Endodermal cell (in vitro differentiated cells): ENCODE measurements around the gene ZNF672. TPM values are rescaled to one million over a fixed set of nuclear protein-coding genes. Genes with fewer than 3 reads are reported as not detected.

Source experiments
- DNase-seq: peaks from one replicate; pipeline ENCODE4 v3.0.0-alpha.2; 2017
- H3K27ac ChIP-seq: 2 replicates; pipeline ENCODE4 v1.5.1; 2013; ENCODE audit warnings: mild to moderate bottlenecking, low read depth, low read length, moderate library complexity
- H3K27me3 ChIP-seq: 2 replicates; pipeline ENCODE4 v1.6.1; 2013; ENCODE audit warnings: mild to moderate bottlenecking, low read length, moderate library complexity; ENCODE audit not compliant: insufficient read depth, control insufficient read depth, poor library complexity, severe bottlenecking
- H3K36me3 ChIP-seq: 2 replicates; pipeline ENCODE4 v1.7.0; 2013; ENCODE audit warnings: mild to moderate bottlenecking, low read length, moderate library complexity; ENCODE audit not compliant: control insufficient read depth, insufficient read depth
- H3K4me1 ChIP-seq: one replicate; pipeline ENCODE4 v1.7.0; 2013; ENCODE audit warnings: low read length; ENCODE audit not compliant: control insufficient read depth, insufficient read depth
- H3K4me3 ChIP-seq: 2 replicates; pipeline ENCODE4 v1.5.1; 2013; ENCODE audit warnings: mild to moderate bottlenecking, low read length, moderate library complexity
- H3K9ac ChIP-seq: 2 replicates; pipeline ENCODE4 v1.6.1; 2013; ENCODE audit warnings: mild to moderate bottlenecking, low read length, moderate library complexity; ENCODE audit not compliant: poor library complexity, severe bottlenecking; ENCODE audit errors: extremely low read depth
- H3K9me3 ChIP-seq: 2 replicates; pipeline ENCODE4 v1.6.1; 2013; ENCODE audit warnings: mild to moderate bottlenecking, low read length, moderate library complexity; ENCODE audit not compliant: control insufficient read depth
- H3K27ac Mint-ChIP-seq: 2 replicates; pipeline ENCODE4 v1.8.0; 2020; ENCODE audit warnings: mixed read lengths
- H3K27me3 Mint-ChIP-seq: 2 replicates; pipeline ENCODE4 v1.8.0; 2021; ENCODE audit warnings: mild to moderate bottlenecking, mixed read lengths; ENCODE audit not compliant: insufficient read depth
- H3K36me3 Mint-ChIP-seq: 2 replicates; pipeline ENCODE4 v1.8.0; 2020; ENCODE audit warnings: low read depth, mixed read lengths
- H3K4me1 Mint-ChIP-seq: 2 replicates; pipeline ENCODE4 v1.8.0; 2020; ENCODE audit warnings: mixed read lengths
- H3K4me3 Mint-ChIP-seq: 2 replicates; pipeline ENCODE4 v1.8.0; 2020; ENCODE audit warnings: mild to moderate bottlenecking, moderate library complexity, mixed read lengths
- H3K9me3 Mint-ChIP-seq: 2 replicates; pipeline ENCODE4 v1.8.0; 2020; ENCODE audit warnings: mild to moderate bottlenecking, mixed read lengths
- WGBS, 2 experiments: methylation state at CpG; one replicate each; pipeline versions ENCODE4 v1.1.5 to v1.1.7; 2013; ENCODE audit warnings: missing lambda C conversion rate in 2 of 2, mixed read lengths in 1 of 2; ENCODE audit not compliant: insufficient coverage in 1 of 2, insufficient read length in 1 of 2; 5-methylcytosine and 5-hydroxymethylcytosine counted together
- total RNA-seq, 2 donors: library from RNA; stranded (reverse); fragmentation: NEBNext Ultra II Directional in 1 of 2; extraction: Animal tissue kit (Norgen Biotek cat#: 25700) in 1 of 2; gene quantifications; 2 replicates in 1 of 2; 3 replicates in 1 of 2; pipeline ENCODE4 v1.2.1, GENCODE V29; 2021
- TF ChIP-seq, protein P1 (sequence below): fragments of 200-600 bp; sonication (generic); conservative IDR thresholded peaks from 2 replicates; pipeline ENCODE4 v1.5.0; 2021; ENCODE audit warnings: antibody characterized with exemption, mild to moderate bottlenecking

ZNF672 gene
- total RNA-seq, 2 donors from 2014 or later, result 33.6 to 40.5 TPM

DNA sequence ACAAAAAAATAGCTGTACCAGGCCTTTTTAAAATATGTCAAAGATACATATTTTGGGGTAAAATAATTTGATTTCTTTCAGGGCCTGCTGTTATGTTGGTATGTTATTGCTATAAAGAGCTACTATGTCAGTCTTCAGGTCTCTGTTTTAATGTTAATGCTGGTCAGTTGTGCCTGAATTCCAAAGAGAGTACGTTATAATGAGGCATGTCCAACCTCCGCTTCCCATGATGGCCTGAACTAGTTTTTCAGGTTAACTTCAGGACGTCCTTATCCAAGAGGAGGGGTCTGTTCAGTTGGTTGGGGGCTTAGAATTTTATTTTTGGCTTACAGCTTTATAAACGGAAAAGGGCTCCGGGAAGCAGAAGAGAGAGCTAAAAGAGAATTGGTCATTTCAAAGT, 47.6 kb upstream of the ZNF672 start:
- Mint-ChIP-seq H3K27me3 (no peaks in the 10 kb centered on the region), H3K9me3 (peaks cover 89% of the 10 kb centered on the region), H3K36me3 (peaks cover 1% of the 10 kb centered on the region), H3K4me3 (no peak overlapping the region), H3K4me1 (no peaks in the 10 kb centered on the region), H3K27ac (no peak overlapping the region)
- 63 to 70% methylated on average over 3 to 5 of the region's 5 CpGs for WGBS, 2 experiments
- Histone ChIP-seq H3K36me3 (no peaks in the 10 kb centered on the region), H3K27ac (no peak overlapping the region), H3K9ac (no peak overlapping the region), H3K9me3 (peaks cover 58% of the 10 kb centered on the region), H3K4me3 (no peak overlapping the region), H3K4me1 (no peaks in the 10 kb centered on the region), H3K27me3 (no peaks in the 10 kb centered on the region)
- TF ChIP-seq, protein P1, sequence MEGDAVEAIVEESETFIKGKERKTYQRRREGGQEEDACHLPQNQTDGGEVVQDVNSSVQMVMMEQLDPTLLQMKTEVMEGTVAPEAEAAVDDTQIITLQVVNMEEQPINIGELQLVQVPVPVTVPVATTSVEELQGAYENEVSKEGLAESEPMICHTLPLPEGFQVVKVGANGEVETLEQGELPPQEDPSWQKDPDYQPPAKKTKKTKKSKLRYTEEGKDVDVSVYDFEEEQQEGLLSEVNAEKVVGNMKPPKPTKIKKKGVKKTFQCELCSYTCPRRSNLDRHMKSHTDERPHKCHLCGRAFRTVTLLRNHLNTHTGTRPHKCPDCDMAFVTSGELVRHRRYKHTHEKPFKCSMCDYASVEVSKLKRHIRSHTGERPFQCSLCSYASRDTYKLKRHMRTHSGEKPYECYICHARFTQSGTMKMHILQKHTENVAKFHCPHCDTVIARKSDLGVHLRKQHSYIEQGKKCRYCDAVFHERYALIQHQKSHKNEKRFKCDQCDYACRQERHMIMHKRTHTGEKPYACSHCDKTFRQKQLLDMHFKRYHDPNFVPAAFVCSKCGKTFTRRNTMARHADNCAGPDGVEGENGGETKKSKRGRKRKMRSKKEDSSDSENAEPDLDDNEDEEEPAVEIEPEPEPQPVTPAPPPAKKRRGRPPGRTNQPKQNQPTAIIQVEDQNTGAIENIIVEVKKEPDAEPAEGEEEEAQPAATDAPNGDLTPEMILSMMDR, result no peak
- DNase-seq, result no peak

DNA sequence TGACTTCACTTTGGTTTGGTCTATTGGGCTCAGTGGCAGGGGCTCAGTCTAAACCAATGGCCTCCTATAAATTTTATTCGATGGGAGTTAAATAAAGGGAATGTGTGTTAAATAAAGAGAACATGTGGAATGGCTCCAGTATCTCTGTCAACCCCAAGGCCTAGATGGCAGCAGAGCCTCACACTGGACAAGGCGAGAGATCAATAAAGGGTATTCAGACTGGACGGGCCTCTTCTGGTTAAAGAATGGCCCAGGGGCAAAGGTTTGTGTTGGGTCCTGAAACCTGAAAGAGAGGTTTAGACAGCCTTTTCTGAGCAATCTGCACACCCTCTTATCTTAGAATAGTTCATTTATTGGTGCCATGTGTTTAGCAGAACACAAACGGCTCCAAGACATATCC, 47.0 kb upstream of the ZNF672 start:
- Mint-ChIP-seq H3K4me1 (no peaks in the 10 kb centered on the region), H3K27me3 (no peaks in the 10 kb centered on the region), H3K9me3 (peaks cover 88% of the 10 kb centered on the region), H3K4me3 (no peak overlapping the region), H3K27ac (no peak overlapping the region), H3K36me3 (no peaks in the 10 kb centered on the region)
- 86 to 91% methylated on average over 3 to 4 of the region's 4 CpGs for WGBS, 2 experiments
- no peak overlapping the region for H3K27ac ChIP-seq
- H3K9ac ChIP-seq, result no peak overlapping the region
- no peak for DNase-seq
- TF ChIP-seq, protein P1, result no peak
- H3K4me3 ChIP-seq, result no peak overlapping the region
- no peaks in the 10 kb centered on the region for H3K27me3 ChIP-seq
- peaks cover 57% of the 10 kb centered on the region for H3K9me3 ChIP-seq
- H3K4me1 ChIP-seq, result no peaks in the 10 kb centered on the region
- H3K36me3 ChIP-seq, result no peaks in the 10 kb centered on the region

DNA sequence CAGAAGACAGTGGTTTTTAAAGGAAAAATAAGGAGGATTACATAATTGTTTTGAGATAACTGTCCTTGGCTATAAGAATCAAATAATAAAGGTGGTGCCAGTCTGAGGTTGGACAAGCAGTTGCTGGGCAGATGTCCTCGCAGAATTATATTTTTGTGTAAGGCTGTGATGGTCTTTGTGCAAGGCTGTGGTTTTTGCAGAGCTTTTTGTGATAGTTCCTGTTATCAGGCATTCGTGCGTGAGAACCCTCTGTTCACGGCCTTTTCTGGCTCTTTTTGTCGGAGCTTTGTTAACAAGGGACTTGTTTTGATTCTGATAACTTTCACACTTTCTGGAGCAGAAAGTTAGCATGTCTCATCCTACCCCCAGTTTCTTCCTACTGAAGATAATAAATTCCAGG, 45.7 kb upstream of the ZNF672 start:
- Histone ChIP-seq H3K9me3 (peaks cover 56% of the 10 kb centered on the region), H3K4me1 (no peaks in the 10 kb centered on the region), H3K36me3 (no peaks in the 10 kb centered on the region), H3K27ac (no peak overlapping the region), H3K4me3 (no peak overlapping the region), H3K9ac (no peak overlapping the region), H3K27me3 (no peaks in the 10 kb centered on the region)
- 66 to 82% methylated on average over 5 of the region's 5 CpGs for WGBS, 2 experiments
- H3K27ac Mint-ChIP-seq, result no peak overlapping the region
- H3K36me3 Mint-ChIP-seq, result no peaks in the 10 kb centered on the region
- no peak overlapping the region for H3K4me3 Mint-ChIP-seq
- H3K27me3 Mint-ChIP-seq, result no peaks in the 10 kb centered on the region
- H3K4me1 Mint-ChIP-seq, result no peaks in the 10 kb centered on the region
- no peak for DNase-seq
- H3K9me3 Mint-ChIP-seq, result peaks cover 88% of the 10 kb centered on the region
- TF ChIP-seq, protein P1, result no peak
